HS-27A (cell line): ENCODE results near the gene TGM1.

Source experiments
- DNase-seq: peaks from one replicate; pipeline ENCODE4 v3.0.0-alpha.2; 2012; ENCODE audit warnings: low read depth, missing footprints

TGM1 gene

DNA sequence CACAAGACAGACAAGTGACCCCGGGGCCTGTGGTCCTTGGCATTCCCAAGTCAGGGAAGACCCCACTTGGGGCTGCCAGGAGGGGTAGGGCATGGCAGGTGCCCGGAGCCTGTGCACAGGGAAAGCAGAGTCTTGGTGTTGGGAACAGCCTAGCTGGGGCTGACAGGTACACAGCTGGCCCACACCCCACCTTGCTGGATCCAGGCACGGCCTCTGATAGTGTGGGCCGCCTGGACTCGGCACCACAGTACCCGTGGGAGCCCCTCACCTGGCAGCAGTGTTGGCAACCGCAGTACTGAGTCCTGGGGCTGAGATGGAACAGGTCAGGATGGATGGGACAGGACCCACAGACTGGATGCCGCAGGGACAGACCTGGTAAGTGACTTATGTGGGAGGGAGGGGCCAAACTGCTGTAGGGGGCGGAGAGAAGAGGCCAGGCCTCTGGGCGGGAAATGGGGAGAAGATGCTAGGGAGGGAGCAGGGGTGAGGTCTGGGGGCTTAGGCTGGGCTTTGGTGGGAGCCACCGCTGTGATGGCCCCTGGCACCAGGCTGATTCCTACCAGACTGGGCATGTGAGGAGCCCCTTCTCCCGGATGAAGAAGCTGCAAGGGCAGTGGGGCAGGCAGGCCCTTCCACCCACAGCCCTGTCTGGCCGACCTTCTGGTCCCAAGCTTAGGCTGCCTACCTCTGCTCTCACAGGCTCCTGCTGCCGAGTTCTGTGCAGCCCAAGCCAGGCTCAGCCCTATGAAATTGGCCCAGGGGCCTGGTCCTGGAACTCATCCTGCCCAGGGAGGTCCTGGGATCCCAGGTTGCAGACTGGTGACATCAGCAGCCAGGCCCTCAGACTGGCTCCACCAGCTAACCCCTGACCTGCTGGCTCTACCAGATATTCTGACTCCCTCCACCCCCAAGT is at the start of gene TGM1:
Gene TGM1, minus strand, starts transcription at position 357 of the 913 bp plus-strand sequence. CDS start 825 bp downstream, outside the sequence.
- no peak for DNase-seq

DNA sequence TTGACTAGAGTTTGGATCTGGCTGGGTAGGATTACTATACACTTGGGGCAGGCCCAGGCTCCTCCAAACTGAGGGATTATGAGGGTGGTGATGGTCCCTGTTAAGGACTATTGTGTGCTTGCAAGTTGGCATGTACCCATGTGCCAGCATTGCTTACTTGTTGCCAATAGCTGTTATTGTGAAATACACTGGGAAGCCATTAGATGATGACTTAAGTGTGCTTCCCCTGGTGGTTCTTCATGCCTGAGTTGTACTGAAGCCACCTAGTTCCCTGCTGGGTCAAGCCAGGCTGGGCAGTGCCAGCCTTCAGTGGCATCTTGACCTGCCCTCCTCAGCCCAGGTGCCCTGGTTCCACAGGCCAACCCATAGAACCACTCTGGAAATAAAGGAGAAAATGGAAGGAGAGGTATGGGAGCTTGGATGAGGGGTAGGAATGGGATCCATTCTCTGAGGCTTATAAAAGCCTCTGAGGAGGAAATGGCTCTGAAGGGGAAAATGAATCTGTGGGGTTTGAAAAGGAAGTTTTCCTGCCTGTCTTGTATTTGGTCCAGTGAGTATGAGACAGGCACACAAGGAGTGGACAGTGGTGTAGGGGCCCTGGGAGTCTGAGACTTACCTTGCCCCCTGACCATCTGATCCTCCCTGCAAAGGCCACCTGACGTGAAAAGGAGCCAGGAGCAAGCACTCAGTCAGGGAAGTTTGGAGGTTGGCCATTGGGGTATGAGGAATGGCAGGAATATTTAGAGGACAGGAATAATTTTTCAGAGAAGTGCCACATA is 49.0 kb upstream of the TGM1 start:
- DNase-seq: no peak

DNA sequence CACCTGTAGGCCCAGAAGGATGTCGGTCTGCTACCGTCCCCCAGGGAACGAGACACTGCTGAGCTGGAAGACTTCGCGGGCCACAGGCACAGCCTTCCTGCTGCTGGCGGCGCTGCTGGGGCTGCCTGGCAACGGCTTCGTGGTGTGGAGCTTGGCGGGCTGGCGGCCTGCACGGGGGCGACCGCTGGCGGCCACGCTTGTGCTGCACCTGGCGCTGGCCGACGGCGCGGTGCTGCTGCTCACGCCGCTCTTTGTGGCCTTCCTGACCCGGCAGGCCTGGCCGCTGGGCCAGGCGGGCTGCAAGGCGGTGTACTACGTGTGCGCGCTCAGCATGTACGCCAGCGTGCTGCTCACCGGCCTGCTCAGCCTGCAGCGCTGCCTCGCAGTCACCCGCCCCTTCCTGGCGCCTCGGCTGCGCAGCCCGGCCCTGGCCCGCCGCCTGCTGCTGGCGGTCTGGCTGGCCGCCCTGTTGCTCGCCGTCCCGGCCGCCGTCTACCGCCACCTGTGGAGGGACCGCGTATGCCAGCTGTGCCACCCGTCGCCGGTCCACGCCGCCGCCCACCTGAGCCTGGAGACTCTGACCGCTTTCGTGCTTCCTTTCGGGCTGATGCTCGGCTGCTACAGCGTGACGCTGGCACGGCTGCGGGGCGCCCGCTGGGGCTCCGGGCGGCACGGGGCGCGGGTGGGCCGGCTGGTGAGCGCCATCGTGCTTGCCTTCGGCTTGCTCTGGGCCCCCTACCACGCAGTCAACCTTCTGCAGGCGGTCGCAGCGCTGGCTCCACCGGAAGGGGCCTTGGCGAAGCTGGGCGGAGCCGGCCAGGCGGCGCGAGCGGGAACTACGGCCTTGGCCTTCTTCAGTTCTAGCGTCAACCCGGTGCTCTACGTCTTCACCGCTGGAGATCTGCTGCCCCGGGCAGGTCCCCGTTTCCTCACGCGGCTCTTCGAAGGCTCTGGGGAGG is 47.9 kb upstream of the TGM1 start, which contains the start of gene LTB4R:
Gene LTB4R, plus strand, starts transcription at position 857 of the 959 bp plus-strand sequence. CDS start 4,150 bp downstream, outside the sequence.
- no peak for DNase-seq

DNA sequence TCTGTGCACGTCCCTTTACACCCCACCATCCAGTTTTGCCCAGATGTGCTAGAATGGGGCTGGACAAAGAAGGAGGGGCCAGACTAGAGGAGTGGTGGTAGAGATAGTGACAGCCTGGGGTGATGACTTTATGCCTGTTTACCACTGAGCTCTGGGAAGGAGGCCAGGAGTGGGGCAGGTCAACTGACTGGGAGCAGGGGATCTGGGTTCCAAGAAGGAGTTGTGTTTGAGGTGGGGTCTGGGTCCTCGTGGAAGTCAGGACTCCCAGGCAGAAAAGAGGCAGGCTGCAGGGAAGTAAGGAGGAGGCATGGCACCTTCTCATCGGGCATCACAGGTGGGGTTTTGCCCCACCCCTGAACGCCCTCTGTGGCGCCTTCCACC is 47.3 kb upstream of the TGM1 start:
- DNase-seq: no peak

DNA sequence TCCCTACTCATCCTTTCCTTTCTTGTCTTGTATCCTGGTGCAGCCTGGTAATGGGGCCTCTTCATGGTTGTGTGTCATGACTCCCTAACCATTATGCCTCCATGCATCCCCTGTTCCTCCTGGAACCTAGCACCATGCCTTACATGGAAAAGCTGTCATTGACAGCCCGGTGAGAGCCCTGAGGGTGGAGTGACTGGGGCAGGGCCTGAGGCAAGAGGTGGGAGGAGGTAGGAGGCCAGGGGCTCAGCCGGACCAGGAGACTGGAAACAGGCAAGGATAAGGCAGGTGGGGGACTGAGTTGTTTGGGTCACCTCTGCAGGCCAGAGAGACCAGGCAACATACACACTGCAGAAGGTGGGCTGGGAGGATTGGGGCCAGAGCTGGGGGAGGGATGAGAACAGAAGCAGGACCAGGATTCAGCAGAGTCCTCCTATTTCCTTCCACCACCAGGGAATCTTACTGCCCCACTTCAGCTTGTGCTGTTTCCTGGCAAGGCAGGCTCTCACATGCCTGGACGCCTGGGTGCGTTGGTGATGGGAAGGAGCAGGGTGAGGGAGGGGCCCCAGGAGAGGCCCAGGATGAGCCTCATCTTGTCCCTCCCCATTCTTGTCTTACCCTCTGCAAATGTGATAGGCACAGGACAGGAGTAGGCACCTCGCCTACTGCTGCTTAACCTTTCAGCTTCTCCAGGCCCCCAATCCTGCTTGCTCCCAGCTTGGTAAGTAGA is 46.7 kb upstream of the TGM1 start, which contains the start of gene LTB4R2:
Gene LTB4R2, plus strand, starts transcription at position 603 of the 727 bp plus-strand sequence. CDS start 525 bp downstream, outside the sequence.
- no peak for DNase-seq

DNA sequence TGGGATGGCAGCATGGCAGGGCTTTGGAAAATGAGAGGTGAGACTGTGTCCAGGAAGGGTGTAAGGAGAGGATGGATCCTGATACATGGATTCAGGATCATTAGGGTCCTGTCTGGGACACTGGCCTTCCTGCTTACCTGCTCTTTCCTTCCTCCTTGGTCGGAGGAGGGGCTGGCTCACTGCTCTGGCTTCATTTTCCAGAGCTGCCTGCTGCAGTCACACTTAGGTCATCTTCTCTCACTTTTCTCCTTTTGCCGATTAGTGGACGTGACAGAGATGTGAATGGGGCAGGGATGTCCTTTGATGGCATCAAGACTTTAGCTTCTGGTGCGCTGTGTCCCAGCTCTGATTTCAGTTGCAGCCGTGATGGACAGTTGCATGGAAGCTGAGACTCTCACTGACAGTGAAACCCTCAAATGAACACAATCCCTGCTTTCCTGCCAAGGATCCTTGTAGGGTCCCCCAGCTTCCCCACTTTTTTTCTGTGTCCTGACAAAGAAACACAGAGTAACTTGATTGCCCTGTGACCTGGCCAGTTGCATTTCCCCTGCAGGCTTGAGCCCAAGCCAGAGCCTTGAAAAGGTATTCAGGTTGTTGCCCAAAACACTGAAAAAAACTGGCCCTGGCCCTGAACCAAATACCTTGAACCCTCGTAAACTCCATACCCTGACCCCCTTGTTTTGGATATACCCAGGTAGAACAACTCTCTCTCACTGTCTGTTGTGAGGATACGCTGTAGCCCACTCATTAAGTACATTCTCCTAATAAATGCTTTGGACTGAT is 45.6 kb upstream of the TGM1 start:
- no peak for DNase-seq

DNA sequence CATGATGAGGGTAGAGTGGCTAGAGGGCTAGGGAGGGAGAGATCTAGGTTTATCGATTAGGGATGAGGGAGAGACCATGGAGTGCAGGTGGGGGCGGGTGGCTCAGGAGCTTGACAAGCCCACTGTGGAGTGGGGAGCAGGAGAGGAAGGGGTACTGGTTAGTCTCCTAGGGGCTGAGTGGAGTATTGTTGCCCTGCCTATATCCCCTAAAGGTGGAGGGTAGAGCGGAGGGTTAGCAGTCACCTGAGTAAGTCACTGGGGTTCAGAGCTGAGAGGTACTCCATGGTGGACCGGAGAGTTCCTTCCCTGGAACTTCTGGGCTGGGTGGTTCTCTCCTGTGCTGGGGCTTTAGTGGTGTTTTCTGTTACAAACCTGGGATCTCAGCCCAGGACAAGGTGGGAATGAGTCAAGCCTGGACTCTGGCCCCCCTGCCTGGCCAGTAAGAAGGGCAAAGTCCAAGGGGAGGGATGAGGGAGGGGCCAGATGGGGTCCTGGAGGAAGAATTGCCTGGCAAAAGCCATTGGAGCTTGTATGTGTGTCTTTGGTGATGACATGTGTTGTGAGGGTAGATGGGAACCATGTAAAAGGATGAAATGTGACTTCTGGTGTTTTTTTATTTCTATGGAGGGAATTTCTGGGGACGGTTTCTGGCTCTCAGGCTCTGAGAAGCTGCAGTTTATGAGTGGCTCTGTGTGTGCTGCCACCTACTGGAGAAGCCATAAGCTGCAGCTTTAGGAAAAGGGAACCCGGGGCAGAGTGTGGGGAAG is 44.8 kb upstream of the TGM1 start, which contains the start of gene CIDEB:
Gene CIDEB, minus strand, starts transcription at position 403 of the 767 bp plus-strand sequence. Its CDS starts 119 bp downstream, at position 284.
- DNase-seq: no peak

DNA sequence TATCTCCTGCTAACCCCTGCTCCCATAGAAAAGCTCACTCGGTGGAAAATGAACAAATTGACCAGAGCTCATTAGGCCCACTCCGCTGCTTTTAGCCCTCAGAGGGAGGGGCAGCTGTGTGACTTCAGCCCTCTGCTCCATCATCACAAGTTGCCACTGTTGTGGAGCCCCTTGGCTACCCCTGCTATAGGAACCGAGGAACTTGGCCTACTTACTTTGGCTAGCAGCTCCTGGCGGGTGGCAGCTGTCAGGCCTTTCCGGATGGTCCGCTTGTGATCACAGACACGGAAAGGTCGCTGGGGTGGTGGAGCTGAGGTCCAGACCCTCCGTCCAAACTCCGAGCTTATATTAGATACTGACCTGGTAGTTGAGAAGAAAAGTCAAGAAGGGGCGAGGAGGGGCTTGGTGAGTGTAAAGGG is 44.2 kb upstream of the TGM1 start:
- DNase-seq: no peak

DNA sequence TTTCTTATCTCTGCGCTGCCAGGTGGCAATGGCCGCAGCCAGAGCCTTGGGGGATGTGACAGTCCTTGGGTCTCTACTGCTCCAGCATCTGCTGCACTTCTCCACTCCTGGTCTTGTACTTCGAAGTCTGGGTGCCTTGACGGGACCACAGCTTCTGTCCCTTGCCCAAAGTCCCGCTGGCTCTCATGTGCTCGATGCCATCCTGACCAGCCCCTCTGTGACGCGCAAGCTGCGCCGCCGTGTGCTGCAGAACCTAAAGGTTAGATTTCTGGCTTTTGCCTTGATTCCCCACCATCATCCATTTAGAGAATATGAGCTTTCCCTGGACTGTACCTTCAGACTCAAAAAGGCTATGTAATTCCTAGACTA is 41.0 kb upstream of the TGM1 start:
- no peak for DNase-seq

DNA sequence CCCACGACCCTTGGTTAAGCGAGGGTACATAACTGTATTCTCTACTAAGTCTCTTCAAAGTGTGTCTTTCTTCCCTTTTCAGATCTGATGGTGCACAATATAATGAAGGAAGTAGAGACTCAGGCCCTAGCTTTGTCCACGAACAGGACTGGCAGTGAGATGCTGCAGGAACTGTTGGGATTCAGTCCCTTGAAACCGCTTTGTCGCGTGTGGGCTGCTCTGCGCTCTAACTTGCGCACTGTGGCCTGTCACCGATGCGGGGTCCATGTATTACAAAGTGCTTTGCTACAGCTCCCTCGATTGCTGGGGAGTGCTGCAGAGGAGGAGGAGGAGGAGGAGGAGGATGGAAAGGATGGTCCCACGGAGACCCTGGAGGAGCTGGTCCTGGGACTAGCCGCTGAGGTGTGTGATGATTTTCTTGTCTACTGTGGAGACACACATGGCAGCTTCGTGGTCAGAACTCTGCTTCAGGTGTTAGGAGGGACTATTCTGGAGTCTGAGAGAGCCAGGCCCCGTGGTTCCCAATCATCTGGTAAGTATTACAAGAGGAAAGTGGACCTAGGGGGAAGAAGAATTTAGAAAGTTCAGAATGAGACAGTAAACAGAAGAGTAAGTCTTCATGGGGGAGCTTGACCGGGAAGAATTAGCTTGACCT is 37.5 kb upstream of the TGM1 start:
- DNase-seq: no peak

DNA sequence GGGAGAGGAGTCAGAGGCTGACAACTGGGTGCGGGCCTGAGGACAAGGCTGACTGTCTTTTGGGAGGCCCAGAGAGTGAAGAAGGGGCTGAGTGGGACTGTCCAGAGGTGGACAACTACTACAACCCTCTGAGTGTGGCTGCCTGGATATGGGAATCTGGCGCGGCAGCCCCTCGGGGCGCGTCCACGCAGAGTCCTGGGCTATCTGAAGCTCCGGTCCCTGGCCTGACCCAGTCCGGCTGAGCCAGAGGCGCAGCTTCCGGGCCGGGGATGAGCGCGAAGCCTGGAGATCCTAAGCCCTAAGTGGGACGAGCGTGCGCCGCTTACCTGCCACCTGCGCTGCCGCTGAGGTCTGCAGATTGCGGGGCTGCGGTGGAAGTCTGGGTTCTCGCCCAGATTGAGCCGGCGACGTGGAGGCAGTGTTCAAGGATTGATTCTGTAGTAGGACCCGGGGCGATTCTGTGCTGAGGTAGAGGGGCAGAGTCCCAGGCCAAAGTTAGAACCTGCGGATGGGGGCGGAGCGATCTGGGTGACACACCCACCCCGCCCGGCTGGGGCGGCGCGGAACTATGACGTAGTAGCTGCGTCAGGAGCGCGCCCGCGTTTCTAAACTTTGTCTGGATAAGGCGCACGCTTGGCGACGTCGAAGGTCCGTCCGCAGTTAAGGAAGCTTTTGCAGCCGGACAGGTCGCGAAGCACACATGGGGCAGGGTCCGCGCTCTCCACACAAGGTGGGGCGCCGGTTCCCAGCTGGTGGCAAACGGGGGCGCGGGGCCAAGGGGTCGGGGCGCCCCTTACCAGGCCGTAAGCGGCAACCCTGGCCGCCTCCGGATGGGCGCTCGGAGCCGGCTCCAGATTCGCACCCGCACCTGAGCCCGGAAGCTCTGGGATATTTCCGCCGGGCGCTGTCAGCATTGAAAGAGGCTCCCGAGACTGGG is 36.5 kb upstream of the TGM1 start, which contains the start of the genes DHRS1 and NOP9:
Gene DHRS1, minus strand, starts transcription at position 526 of the 937 bp plus-strand sequence. CDS start 674 bp downstream, outside the sequence.
Gene NOP9, plus strand, starts transcription at position 596 of the 937 bp plus-strand sequence. Its CDS starts 105 bp downstream, at position 701.
- DNase-seq: peak; percentile 76

DNA sequence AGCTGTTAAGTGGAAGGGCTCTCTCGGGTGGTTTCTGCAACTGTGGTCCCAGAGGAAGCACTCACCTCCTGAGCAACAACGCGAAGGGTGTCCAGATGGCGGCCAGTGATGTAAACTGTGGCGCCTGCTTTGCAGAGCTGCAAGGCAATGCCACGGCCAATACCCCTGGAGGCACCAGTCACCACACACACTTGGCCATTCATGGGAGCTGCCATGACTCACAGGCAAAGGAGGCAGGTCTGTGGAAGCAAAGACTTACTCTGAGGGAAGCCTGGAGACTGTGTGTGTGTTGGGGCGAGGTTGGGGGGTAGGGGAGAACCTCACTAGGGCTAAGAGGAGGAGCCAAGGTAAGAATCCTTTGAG is 35.9 kb upstream of the TGM1 start:
- DNase-seq: no peak

DNA sequence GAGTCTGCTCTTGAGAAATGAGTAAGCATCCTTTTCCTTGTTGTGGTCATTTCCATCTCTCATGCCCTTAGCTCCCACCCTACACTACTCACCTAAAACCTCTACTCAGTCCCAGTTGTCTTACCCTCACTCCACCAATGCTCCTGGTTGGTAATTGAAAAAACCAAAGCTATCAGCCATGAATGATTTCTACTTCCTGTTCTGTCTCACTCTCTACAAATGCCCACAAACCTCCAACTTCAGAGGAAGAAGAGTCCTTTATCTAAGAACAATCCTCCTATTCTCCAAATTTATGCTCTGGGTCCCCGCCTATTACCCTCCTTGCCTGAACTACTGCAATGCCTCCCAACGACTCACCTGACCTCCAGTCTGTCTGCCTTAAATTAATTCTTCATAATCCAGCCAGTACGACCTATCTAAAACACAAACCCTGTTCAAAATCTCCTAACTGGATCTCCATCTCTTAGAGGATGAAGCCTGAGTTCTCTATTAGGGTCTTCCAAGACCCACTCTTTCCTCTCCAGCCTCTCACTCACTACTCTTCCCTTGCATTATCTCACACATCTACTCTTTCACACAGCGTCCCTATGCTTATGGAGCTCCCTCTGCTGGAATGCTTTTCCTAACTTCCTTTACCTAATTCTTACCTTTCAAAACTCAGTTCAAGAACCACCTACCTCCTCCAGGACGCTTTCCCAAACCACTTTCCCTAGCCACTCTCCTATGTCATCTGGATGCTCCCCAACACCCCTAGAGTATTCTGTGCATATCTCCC is 34.4 kb upstream of the TGM1 start:
- no peak for DNase-seq

DNA sequence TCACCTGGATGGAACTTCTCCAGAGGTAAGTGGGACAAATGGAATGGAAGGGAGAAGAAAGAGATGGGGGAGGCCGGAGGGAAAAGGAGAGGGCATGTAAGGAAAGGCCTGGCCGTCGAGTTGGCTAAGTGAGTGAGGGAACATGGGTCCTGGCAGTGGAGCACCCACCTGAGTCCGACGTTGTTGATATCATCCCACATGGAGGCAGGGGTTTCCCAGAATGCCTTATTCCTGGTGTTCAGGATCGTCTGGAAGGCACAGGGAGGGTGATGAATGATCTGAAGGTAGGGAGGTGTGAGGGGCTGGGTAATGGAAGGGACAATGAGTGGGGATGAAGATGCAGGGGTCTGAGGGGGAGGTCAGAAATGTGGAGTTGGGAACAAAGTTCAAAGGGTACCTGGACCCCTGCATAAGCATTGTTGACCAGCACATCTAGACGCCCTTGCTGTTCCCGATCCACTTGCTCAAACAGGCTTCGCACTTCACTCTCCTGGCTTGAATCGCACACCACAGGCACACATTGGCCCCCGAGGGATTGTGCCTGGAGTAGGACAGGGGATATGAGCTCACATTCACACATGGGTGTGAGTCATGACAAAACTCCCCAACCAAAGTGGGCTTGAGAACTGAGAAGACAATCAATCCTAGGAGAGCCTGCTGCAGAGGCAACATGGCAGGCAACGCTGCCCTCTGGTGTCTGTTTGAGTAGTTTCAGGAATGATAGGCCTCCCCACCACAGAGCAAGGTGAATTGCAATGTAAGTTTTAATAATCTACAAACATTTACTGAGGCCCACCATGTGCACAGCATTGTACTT is 33.6 kb upstream of the TGM1 start:
- peak; percentile 73 for DNase-seq

DNA sequence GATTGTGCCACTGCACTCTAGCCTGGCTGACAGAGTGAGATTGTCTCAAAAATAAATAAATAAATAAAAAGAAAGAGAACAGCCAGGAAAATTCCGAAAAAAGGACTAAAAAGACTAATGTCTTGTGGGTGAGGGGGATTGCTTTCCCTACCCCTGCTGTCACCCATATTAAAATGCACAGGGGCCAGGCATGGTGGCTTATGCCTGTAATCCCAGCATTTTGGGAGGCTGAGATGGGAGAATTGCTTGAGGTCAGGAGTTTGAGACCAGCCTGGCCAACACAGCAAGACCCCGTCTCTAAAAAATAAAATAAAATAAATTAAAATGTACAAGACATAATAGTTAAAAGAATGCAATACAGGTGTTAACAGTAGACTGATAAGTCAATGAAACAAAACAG is 30.5 kb upstream of the TGM1 start:
- no peak for DNase-seq
